Fibroblast of the conjunctiva (primary cell): Measurements from ENCODE around the gene ZC3H8.

Experiments
- DNase-seq: peaks from one replicate; pipeline ENCODE4 v3.0.0-alpha.2; 2010; ENCODE audit warnings: low read depth

Gene ZC3H8

DNA sequence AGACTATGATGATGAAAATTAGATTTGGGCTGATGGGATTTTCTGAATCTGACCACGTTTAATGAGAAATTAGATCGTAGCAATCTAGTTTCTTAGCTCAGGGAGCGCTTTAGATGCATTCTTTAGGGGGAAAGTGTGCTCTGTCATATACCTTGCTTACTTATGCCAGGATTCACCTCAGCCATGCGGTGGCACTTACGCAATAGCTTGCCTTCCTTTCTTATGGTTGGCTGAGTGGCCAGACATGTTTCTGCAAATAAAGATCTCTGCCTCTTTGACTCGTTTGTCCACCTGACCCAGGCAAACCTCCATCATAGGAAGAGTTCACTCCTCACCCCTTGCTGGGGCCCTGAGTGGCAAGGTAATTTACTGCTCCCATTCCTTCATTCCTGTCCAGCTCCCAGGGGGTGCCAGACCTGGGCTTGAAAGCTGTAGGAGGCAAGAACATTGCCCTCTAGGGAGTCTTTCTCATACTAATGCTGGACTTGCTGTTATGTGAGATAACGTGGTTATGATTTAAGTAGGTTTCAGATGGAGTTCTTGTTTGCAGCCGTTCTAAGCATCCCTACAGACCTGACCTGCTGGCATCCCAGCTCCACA lies 59.6 kb downstream of the ZC3H8 start:
- DNase-seq = no peak

DNA sequence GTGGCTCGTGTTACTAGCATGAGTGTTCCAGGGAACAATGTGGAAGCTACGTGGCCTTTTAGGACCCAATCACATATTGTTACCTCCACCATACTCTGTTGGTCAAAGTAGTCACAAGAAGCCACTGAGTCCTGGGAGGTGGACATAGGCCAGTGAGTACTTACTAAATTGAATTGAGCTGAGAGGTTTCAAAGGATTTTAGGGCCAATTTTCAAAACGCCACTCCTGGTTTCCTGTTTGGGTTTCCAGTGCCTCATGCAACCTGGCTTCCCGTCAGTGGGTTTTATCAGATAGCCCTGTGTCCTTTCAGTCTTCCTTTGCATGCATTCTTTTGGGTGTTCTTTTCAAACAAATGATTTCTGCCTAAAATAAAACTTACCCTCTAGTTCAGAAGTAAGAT lies 60.4 kb downstream of the ZC3H8 start:
- DNase-seq = no peak

GRCh38 chr2:112194028-112194427 lies 60.8 kb downstream of the ZC3H8 start:
- DNase-seq = no peak

GRCh38 chr2:112189001-112189556 lies 65.8 kb downstream of the ZC3H8 start:
- DNase-seq = no peak

DNA sequence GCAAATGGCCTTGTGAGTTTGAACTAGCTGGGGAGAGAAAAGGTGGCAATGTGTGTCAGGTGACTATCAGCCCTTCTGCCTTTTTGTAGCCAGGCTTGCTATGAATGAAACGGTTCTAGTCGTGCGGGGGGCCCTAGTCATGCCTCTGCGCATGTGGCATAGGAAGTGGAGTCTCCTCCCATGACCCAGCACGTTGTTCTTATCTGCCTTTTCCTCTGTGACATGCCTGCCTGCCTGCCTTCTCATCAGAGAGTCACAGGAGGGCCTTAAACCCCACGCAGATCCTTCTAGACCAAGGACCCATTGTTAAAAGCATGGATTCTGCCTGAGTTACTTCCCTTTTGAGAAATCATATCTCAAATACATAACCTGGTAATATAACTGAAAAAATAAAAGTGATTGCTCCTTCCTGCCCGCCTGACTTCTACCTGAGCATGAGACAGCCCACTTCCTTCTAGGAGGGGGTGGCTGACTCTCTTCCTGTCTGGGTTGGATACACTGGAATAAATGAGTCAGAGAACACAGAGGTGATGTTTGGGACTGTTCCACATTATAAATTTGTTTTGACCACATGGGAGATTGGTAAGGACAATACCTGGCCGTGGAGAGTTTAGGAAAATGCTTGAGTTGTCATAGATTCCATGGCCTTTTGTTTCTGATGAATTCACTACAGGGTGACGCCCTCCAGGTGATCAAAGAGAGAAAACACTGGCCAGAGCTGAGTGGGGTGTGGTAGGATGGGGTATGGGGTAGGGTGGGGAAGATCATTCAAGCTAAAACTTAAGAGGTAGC lies 66.8 kb downstream of the ZC3H8 start:
- no peak for DNase-seq

DNA sequence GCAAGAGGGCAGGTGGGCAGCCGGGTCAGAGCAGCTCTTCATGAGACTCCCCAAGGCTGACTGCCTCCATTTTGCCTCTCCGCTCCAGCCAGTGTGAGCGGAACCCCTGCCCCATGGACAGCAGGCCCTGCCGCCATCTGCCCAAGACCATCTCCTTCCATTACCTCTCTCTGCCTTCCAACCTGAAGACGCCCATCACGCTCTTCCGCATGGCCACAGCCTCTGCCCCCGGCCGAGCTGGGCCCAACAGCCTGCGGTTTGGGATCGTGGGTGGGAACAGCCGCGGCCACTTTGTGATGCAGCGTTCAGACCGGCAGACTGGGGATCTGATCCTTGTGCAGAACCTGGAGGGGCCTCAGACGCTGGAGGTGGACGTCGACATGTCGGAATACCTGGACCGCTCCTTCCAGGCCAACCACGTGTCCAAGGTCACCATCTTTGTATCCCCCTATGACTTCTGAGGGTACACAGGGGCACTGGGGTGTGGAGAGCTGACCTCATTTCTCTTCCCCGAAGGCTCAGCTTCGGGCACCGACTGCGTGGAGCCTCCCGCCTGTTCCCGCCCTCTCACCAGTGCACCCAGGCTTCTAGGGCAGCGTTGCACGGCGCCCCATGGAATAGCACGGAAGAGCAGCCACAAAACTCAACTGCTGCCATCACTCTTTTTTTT lies 67.7 kb downstream of the ZC3H8 start:
- no peak for DNase-seq

GRCh38 chr2:112185131-112185530 lies 69.7 kb downstream of the ZC3H8 start:
- DNase-seq = no peak

DNA sequence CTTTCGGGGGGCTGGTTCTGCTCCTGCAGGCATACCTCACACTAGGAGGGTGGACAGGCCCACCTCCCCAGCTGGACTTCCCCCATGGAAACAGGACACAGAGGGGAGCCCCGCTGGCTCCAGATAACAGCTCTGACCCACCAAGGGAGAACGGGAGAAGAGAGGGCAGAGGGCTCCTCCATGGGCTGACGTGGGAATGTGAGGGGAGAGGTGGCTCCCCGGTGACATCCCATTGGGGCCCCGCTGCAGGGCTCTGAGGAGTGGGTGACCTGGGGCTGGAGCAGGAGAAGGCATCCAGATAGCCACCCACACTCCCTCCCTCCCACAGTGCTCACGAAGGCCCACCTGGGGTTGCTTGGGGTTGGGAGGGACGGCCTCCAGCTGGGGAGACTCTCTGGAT lies 70.7 kb downstream of the ZC3H8 start:
- no peak for DNase-seq

- no peak for DNase-seq
Measured at GRCh38 chr2:112183327-112184025, 71.4 kb downstream of the ZC3H8 start.

- DNase-seq = no peak
Measured at GRCh38 chr2:112182581-112183034, 72.2 kb downstream of the ZC3H8 start.

- no peak for DNase-seq
Measured at GRCh38 chr2:112181571-112182290, 73.1 kb downstream of the ZC3H8 start.

DNA sequence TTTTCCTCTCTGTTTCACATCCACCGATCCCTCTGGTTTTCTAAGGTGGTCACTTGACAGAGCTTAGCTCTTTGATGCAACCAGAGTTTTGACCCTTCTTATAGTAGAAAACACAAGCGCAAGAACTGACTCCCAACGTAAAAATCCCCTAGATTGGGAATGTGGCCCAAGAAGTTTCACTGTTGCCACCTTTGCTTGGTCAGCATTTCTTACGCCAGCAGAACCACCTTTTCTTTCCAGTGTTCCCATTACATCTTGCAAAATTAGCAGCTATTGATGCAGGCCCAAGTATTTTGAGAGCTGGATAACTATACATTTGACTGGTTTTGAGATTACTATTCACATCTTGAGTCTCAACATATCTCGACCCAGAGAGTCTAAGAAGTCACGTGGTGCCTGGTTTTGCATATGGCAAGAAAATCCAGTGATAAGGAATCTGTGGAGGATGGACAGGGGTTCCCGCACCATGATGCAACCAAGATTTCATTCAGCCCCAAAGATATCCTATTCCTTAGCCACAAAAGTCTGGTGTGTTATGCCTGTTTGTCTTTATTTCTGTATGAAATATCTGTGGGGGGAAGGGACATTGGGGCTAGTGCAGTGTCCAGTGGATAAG lies 78.8 kb downstream of the ZC3H8 start:
- no peak for DNase-seq

- DNase-seq = no peak
Measured at GRCh38 chr2:112175333-112175732, 79.5 kb downstream of the ZC3H8 start.

DNA sequence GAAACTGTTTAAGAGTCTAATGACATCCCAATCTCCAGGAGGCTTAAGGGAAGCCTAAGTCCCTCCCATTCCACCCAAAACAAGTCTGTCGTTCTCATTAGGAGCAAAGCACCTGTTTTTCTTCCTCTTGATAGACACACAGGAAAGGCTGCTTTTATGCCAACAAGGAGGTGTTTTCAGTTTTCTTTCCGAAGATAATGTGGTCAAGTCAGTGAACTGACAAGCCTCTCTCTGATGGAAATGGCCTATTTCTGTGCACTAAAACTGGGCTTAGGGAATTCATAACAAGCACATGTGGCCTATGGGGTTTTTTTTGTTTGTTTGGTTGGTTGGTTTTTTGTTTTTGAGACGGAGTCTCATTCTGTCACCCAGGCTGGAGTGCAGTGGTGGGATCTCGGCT lies 80.5 kb downstream of the ZC3H8 start:
- DNase-seq = no peak

DNA sequence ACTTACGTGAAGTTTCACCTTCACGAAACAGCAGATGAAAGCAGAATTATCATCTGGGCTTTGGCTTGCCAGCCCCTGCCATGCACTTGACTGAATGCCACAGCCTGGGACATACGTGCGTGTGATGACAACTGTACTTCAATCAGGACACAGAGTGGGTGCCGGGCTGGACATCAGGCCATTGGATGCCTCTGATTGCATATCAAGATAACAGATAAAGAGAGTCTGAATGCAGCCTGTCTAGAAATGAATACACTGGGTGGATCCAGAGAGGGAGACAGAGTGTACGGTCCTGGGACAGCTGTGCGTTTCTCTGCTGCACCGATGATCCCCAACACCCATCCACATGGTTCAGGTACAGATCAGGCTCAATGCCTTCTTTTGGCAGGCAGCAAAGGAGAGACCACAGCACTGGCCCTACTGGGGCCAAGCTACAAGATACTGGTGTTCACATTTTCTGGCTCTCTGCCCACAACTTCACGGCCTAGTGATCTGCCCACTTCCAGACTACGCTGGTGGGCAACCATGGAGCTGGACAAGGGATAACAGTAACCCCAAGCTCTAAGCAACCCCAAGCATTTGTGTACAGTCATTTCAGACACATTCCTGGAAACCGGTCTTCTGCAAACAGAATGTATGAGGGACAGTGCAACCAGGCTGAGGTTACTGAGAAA lies 81.1 kb downstream of the ZC3H8 start:
- DNase-seq = no peak

DNA sequence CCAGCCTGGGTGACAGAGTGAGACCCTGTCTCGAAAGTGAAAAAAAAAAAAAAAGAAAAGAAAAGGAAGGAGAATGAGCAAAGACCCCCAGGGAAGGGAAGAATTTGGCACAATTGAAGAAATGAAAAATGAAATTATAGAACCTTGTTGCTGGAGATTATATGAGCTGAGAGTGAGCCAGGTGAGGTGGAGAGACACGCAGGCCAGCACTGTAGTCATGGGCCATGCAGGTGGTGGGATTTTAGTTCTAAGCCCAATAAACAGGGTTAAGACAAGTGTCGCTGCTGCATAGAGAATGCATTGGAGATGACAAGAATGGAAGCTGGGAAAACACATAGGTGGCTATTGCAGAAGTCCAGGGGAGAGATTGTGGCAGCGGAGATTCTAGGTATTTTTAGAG lies 84.3 kb downstream of the ZC3H8 start:
- DNase-seq = no peak

- DNase-seq = no peak
Measured at GRCh38 chr2:112168422-112169124, 86.3 kb downstream of the ZC3H8 start.

GRCh38 chr2:112166806-112167499 lies 87.9 kb downstream of the ZC3H8 start:
- no peak for DNase-seq

DNA sequence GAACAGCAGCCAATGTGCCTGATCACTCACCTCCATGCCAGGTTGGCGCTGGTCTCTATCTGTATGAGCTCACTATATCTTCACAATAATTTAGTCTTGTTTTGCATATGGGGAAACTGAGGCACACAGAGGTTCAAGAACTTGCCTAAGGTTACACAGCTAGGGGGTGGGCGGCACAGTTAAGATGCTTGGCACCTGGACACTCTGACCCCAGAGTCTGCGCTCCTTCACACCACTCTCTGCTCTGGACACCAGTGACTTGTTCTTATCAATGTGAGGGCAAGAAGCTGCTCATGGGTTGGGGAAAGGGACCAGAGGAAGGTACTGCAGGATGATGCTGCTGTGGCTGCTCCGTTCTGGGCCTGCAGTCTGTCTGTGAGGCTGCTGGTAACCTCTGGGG lies 89.5 kb downstream of the ZC3H8 start:
- no peak for DNase-seq
